ENCODE measurements around the gene KRT83.

The KRT83 gene

DNA sequence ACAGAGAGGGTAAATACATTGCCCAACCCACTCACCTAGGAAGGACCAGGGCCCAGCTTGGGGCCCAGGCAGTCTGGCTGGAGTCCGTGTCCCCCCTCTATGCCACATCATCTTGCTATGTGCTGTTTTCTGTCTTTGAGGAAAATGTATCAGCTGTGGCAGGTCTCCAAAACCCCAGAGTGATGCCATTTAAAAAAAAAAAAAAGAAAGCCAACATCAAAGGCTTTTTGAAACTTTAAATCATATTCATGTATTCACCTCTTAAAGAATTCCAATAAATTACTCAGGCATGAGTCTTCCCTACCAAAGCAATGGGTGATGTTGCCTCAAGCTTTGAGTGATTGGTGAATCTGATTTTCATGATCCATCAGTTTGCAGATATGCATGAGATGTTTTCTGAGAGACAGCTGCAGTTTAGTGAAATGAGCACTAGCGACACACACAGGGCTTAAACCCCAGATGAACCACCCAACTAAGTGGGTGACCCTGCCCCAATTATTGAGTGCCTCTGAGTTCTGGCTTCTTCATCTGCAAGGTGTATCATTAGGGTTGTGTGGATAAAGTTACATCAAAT is 35.9 kb downstream of the KRT83 start:
- DNase-seq: no peak

DNA sequence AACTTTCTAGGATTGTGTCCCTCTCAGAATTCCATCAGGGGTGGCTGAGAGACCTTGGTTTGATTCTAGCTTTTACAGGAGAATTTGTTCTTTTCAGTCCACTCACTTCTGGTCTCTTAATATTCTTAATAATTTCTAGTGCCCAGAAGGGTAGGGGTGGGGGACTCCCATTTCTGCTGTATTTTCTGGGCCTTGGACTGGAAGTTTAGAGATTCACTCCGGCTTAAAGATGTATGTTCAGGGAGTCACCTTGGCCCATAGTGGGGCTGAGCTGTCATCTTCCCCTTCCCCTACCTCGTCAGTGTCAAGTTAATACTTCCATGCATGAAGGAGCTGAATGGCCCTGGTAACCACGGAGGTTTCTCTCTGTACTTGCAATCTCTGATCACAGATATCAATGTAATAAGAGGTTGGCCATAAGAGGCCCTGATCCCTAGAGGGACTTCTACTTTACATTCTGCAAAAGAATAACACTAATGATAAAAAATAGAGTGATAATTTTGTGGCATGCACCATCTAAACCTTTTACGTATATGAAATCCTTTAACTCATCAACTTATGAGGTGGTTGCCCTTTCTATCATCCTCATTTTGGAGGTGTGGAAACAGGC is 36.5 kb downstream of the KRT83 start:
- DNase-seq: no peak

DNA sequence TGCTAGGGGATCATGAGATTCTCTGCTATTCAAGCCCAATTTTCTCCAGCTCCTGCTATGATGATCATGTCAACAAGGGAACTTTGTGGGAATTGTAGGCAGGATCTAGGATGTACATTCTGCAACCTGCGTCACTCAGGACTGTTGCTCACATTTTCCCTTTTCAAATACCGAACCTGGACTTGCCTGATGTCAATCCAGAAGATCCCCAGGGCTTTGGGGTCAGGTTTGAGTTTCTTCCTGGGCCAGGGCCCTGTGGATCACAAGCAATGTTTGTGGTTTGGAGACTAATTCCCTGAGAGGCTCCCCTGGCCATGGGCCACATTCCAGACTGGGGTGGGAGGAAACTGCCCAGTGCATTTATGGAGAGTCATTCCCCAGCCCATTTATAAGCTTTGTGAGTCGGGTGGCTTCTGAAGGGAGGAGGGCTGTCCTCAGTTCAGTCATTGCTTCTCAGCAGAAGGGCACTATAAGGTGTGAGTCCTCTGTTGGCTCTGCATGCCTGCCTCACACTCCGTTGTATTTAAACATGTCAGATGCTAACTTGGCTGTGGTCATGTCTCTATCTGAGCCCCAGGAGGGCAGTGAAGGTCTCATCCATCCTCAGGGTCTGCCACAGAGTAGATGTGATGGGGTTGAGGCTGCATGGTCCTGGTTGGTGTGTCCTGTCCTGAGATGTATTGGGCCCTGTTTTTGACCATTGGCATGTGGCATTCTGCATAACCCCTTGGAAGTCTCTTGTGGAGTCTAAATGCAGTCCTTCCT is 40.2 kb downstream of the KRT83 start:
- DNase-seq: no peak

DNA sequence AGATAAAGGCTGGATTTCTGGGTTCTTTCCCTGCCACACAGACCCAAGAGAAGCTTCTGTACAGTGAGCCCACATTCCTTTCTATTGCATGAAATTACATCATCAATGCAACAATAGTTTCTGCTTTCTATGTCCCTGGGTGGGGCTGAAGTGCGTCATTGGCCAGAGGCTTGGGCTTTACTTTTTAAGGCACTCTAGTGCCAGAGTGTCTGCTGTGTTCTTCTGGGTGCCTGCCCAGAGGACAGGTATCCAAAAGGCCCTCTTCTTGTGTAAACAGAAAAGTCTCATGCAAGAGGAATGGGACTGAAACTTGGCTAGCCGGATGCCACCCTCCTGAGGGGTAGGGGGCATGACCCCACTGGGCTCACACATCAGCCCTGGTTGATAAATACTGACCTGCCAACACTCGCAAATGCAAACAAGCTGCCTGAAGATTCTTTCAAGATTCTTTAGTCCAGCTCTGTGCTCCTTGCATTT is 40.8 kb downstream of the KRT83 start:
- no peak for DNase-seq

DNA sequence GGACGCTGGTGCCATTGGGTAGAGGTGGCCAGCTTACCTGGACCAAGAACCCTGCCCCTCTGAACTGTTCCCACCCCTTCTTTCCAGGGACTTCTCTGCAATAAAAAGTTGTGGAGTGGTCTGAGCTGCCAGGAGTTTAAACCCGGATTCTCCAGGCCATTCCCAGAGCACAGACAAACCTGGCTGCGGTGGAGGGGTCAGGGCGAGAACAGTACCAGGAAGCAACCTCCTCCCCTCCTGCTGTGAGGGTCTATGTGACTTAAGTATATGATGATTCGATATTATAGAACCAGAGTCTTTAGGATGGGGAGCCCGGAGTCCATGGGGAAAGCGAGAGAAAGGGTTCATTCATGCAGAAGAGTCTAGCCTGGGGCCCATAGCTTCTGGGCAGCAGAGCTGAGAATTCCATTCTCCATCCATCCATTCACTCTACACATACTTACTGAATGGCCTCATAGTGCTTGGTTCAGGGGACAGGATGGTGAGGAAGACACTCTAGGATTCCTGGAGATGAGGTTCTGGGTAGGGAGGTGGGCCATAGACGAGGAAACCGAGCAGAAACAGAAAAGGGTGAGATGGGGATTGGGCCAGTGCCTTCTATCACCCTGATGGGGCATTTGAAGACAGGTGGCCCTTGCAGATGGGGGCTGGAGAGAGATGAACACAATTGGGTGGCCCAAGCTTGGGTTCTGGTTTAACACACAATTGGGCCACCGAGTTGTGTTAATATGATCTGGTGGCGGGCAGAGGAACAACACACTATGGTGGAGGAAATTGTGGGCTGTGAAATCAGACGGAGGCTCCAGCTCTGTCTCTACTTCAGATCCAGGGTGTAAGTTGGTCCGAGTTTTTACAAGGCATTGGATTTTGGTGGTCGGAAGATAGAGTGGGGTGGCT is 41.5 kb downstream of the KRT83 start:
- no peak for DNase-seq

DNA sequence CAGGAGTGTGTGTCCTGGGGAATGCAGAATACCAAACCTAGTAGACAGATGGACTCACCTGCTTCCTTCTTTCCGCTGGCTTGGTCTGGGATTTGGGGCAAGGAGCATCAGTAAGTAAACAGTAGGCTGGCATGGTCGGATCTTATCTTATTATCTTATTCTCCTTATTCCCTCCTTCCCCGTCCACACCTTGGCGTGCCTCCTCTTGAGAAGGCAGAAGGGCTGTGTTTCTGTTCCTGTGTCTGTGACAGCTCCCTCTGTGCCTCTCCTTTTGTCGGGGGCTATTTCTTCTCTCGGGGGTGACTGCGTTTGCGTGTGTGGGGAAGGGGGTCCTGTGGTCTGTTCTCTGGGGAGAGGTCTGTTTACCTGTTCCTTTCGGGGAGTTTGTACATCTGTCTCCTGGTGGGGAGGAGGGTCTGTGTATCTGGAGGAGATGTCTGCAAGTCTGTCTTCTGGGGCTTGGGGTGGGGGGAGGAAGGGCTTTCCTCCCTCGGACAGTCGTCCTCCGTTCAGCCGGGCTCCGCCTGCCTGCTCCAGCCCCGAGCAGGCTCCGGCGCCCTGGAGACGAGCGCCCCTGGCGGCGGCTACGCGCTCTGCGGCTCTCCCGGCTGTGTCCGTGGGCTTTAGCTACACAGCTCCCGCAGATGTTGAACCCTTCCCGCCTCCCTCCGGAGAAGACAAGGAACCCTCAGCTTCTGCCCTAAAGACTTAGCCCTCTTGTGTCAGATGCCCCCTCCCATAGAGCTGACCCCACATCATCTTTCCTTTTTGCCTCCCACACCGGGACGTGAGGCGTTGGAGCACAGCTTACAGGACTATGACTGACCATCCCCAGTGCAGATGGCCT is 42.4 kb downstream of the KRT83 start:
- peak; percentile 44 for DNase-seq

DNA sequence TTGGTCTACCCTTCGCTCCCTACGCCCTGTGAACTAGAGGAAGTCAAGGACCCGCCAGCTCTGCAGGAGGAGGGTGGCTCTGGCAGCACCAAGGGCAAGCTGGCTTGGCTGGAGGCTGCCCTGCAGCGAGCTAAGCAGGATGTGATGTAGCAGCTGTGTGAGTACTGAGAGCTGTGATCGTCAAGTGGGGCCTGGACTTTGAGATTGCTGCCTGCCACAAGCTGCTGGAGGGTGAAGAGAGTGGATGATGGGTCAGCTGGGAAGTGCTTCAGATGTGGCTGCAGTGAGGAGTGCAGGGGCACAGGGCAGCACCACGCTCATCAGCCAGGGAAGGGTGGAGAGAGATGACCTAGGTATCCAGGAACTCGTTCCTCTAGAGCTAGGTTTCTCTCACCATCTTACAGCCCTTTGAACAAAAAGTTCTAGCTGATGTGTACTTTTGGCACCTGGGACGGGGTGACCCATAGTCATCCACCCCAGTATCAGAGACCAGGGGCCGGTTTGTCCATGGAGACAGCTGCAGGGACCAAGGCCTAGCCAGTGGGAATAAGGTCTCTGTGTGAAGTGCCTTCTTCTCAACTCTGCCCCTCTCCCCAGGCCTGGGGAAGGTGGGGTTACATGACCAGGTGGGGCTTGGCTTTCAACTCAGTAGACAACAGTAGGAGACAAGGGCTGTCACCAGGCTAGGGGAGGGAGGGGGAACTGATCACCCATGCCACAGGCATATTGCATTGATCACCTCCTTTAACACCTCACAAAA is 43.5 kb downstream of the KRT83 start:
- no peak for DNase-seq

DNA sequence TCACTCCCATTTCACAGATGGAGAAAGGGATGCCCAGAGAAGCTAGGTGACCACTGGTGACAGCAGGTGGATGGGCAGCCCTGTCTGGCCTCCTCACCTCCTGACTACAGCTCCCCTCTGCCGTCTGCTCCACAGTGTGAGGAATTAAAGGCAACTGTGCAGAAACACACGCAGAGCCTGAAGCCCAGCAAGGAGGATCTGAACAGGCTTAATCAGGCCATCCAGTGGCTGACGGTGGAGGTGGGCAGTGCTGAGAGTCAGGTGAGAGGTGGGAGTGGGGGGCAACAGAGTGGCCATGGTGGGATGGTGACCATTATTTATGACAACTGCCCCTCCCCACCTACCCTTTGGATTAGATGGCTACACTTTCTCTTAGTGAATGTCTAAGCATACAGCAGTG is 45.5 kb downstream of the KRT83 start:
- DNase-seq: no peak

DNA sequence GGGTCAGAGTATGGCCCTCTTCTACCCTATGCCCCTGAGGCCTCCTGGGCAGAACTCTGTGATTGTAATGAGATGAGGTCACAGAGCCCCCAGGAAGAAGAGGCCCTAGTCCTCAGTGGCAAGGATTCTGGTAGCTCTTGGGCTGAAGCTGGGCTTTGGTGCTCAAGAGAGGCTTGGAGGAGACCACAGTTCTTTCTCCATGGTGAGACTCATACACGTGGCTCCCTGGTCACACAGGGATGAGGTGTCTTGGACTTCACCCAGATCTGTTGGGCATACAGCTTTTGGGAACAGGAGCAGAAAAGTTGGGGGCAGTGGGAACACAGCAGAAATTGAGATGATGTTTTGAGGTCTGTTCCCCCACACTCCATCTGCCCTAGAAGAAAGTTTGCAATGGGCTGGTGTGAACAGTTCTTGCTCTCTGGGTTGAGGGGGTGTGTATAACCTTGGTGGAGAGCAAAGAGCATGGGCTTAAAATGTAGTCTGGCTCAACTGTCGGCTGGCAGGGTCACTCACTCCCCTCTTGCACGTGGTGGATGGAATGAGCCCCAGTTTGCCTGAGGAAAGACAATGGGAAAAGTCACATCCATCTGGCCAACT is 46.6 kb downstream of the KRT83 start, which contains the start of gene KRT86:
Gene KRT86, plus strand, starts transcription at position 125 of the 600 bp plus-strand sequence. CDS start 27,272 bp downstream, outside the sequence.
- DNase-seq: no peak

DNA sequence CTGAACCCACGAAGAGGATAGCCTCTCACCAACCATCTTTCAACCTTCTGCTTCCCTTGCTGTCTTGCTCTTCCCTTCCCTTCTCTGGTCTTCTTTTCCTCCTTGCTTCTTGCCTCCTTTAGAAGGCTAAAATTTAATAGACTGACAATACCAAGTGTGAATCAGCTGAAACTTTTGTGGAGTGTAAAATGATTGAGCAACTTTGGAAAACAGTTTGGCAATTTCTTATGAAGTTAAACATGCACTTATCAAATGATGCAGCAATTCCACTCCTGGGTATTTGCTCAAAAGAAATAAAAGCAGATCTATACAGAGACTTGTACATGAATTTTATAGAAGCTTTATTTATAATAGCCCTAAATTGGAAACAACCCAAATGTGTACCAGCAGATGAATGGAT is 50.0 kb downstream of the KRT83 start:
- no peak for DNase-seq

DNA sequence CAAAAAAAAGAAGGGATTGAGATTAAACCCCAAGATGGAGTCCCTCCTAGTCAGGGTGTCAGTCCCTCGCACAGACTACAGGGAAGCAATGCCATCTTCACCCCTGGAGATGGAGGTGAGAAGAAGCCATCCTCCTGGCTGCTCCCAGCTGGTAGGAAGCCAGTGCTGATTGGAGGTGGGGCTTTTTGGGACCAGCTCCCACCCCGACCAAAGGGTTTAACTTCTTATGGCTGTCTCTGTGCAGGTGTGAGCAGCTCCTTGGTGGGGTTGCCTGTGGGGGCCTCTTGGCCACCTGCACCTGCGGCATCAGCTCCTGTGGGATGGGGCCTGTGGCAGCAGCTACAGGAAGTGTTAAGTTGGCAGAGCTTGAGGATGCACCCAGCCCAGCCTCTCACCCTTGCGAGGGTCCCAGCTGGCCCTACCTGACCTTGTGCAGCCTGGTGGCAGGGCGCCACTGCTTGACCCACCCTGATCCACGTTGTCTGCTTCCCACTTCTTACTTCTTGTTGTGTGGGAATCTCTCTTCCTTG is 50.6 kb downstream of the KRT83 start:
- DNase-seq: no peak

DNA sequence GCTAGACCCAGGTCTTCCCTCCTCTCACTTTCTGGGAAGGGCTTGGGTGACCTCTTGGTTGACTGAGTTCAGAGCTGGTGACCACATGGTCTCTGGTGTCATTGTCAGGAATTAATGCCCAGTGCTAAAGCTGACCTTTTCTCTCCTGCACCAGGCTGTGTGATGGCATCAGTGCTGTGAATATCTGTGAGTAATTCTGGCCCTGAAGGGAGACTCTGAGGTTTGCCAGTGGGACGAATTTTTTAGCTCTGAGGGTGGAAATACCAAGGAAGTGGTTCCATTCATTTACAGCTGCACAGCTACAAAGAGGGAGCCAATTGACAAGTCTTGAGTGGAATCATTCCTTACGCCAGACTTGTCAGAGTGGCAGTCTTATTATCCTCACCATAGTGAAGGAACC is 53.0 kb downstream of the KRT83 start:
- no peak for DNase-seq

DNA sequence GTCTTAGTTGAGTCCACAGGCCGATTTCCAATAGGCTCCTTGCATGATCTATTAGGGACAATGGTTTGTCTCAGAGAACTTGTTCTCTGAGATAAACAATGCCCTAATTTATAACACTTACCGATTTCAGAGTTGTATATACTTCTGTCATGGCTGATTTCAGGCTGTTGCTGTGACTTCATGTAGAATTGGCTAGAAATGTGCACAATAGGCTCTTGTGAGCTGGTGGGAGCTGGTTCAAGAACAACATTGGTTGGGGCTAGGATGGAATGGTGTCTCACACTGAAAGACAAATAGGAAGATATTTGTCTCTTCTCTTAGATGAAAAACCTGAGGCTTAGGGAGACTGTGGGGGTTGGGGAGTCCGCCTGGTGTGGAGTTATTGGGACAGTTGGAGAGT is 53.5 kb downstream of the KRT83 start:
- no peak for DNase-seq

DNA sequence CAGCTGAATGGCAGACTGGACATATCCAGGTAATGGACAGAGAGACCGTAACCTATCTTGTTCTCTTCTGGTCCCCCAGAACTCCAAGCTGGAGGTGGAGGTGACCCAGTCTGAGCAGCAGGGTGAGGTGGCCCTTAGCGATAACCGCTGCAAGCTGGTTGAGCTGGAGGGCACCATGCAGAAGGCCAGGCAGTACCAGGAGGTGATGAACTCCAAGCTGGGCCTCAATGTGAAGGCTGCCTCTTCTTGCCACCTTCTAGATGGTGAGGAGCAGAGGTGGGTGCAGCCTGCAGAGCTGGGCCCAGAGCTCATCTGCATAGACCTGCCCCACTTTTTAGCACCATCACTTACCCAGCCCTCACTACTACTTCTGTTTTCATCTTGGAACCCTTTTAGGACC is 53.9 kb downstream of the KRT83 start:
- no peak for DNase-seq

DNA sequence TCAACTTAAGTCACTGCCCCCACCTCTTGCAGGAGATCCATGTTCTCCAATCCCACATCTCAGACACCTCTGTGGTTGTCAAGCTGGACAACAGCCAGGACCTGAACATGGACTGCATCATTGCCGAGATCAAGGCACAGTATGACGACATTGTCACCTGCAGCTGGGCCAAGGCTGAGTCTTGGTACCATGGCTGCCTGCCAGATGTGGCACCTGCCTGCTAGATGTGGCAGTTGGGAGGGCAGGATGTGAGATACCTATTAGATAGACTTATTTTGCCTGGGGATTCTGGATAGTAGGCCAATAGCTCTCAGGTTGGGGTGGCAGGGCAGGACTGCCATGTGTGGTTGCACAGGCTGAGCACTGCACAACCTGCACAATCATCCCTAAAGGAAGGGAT is 54.7 kb downstream of the KRT83 start:
- no peak for DNase-seq

DNA sequence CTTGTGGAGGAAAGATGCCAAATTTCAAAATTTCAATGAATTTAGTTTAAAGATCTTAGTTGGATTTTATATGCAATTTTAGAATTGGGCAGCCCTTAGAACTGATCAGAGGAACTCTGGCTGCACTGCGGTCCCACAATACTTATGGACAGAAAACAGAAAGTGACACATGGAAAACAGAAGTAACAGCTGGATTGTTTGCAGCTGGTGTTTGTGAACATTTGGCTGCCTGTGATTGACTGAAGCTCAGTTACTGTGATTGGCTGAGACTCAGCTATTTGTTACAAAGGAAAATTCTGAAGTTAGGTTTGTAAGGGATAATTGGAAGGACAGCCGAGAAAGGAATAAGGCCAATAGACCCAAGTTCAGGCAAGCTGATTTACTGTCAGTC is 56.8 kb downstream of the KRT83 start:
- no peak for DNase-seq
